ENCODE measurements around the gene ALDH7A1.
A peak's percentile ranks its signal among the peaks of the same experiment; 100 is the strongest.
"Not testable (repeated sequence)": the region's sequence is repeated elsewhere in the genome, so short reads cannot be mapped to it uniquely, and the experiment has no call there.

The ALDH7A1 gene

GRCh38 chr5:126519637-126520592, 75.1 kb downstream of the ALDH7A1 start:
- Histone ChIP-seq H3K36me3 (ENCODE audit: control insufficient read depth, insufficient read depth, low read length) (no peaks in the 10 kb centered on the region), H3K4me1 (ENCODE audit: control insufficient read depth, insufficient read depth, low read length, poor library complexity, severe bottlenecking) (peaks cover 2% of the 10 kb centered on the region), H3K9me3 (ENCODE audit: control insufficient read depth, low read length) (no peaks in the 10 kb centered on the region), H3K27ac (ENCODE audit: low read depth, low read length, severe bottlenecking) (peak overlapping the region; percentile 68), H3K4me3 (ENCODE audit: extremely low read depth, insufficient read depth, low read length, poor library complexity, severe bottlenecking) (no peak overlapping the region)
- WGBS, 2 experiments (ENCODE audit: insufficient coverage in 2 of 2) = 63 to 66% methylated on average over 3 of the region's 6 CpGs

- H3K4me3 ChIP-seq (ENCODE audit: extremely low read depth, insufficient read depth, low read length, poor library complexity, severe bottlenecking); H3K9me3 ChIP-seq (ENCODE audit: control insufficient read depth, low read length); H3K27ac ChIP-seq (ENCODE audit: low read depth, low read length, severe bottlenecking); H3K4me1 ChIP-seq (ENCODE audit: control insufficient read depth, insufficient read depth, low read length, poor library complexity, severe bottlenecking); H3K36me3 ChIP-seq (ENCODE audit: control insufficient read depth, insufficient read depth, low read length): not testable (repeated sequence)
- 96 to 100% methylated on average over 2 to 4 of the region's 4 CpGs for WGBS, 2 experiments (ENCODE audit: insufficient coverage in 2 of 2)
Observed at GRCh38 chr5:126519223-126519622, 75.8 kb downstream of the ALDH7A1 start.

GRCh38 chr5:126516852-126517251, 78.2 kb downstream of the ALDH7A1 start:
- Histone ChIP-seq H3K9me3 (ENCODE audit: control insufficient read depth, low read length) (no peaks in the 10 kb centered on the region), H3K4me1 (ENCODE audit: control insufficient read depth, insufficient read depth, low read length, poor library complexity, severe bottlenecking) (peaks cover 2% of the 10 kb centered on the region), H3K4me3 (ENCODE audit: extremely low read depth, insufficient read depth, low read length, poor library complexity, severe bottlenecking) (no peak overlapping the region), H3K36me3 (ENCODE audit: control insufficient read depth, insufficient read depth, low read length) (no peaks in the 10 kb centered on the region), H3K27ac (ENCODE audit: low read depth, low read length, severe bottlenecking) (no peak overlapping the region)

- WGBS, 2 experiments (ENCODE audit: insufficient coverage in 2 of 2) = no CpG with 5 or more reads among the region's 1 CpG
- Histone ChIP-seq H3K4me1 (ENCODE audit: control insufficient read depth, insufficient read depth, low read length, poor library complexity, severe bottlenecking) (peaks cover 2% of the 10 kb centered on the region), H3K36me3 (ENCODE audit: control insufficient read depth, insufficient read depth, low read length) (no peaks in the 10 kb centered on the region), H3K9me3 (ENCODE audit: control insufficient read depth, low read length) (no peaks in the 10 kb centered on the region), H3K27ac (ENCODE audit: low read depth, low read length, severe bottlenecking) (no peak overlapping the region), H3K4me3 (ENCODE audit: extremely low read depth, insufficient read depth, low read length, poor library complexity, severe bottlenecking) (no peak overlapping the region)
Observed at GRCh38 chr5:126516133-126516532, 78.9 kb downstream of the ALDH7A1 start.

GRCh38 chr5:126515337-126515736, 79.7 kb downstream of the ALDH7A1 start:
- Histone ChIP-seq H3K9me3 (ENCODE audit: control insufficient read depth, low read length) (no peaks in the 10 kb centered on the region), H3K4me3 (ENCODE audit: extremely low read depth, insufficient read depth, low read length, poor library complexity, severe bottlenecking) (no peak overlapping the region), H3K27ac (ENCODE audit: low read depth, low read length, severe bottlenecking) (no peak overlapping the region)

GRCh38 chr5:126514558-126515141, 80.4 kb downstream of the ALDH7A1 start:
- WGBS, 2 experiments (ENCODE audit: insufficient coverage in 2 of 2) = 86 to 93% methylated on average over 8 to 9 of the region's 9 CpGs
- Histone ChIP-seq H3K4me1 (ENCODE audit: control insufficient read depth, insufficient read depth, low read length, poor library complexity, severe bottlenecking) (no peaks in the 10 kb centered on the region), H3K36me3 (ENCODE audit: control insufficient read depth, insufficient read depth, low read length) (no peaks in the 10 kb centered on the region), H3K27ac (ENCODE audit: low read depth, low read length, severe bottlenecking) (no peak overlapping the region), H3K9me3 (ENCODE audit: control insufficient read depth, low read length) (no peaks in the 10 kb centered on the region), H3K4me3 (ENCODE audit: extremely low read depth, insufficient read depth, low read length, poor library complexity, severe bottlenecking) (no peak overlapping the region)

More at GRCh38 chr5:126515337-126515736, 79.7 kb downstream of the ALDH7A1 start:
- H3K36me3 ChIP-seq (ENCODE audit: control insufficient read depth, insufficient read depth, low read length) = no peaks in the 10 kb centered on the region
- peaks cover 2% of the 10 kb centered on the region for H3K4me1 ChIP-seq (ENCODE audit: control insufficient read depth, insufficient read depth, low read length, poor library complexity, severe bottlenecking)

- Histone ChIP-seq H3K36me3 (ENCODE audit: control insufficient read depth, insufficient read depth, low read length) (no peaks in the 10 kb centered on the region), H3K27ac (ENCODE audit: low read depth, low read length, severe bottlenecking) (no peak overlapping the region), H3K4me1 (ENCODE audit: control insufficient read depth, insufficient read depth, low read length, poor library complexity, severe bottlenecking) (no peaks in the 10 kb centered on the region), H3K4me3 (ENCODE audit: extremely low read depth, insufficient read depth, low read length, poor library complexity, severe bottlenecking) (no peak overlapping the region), H3K9me3 (ENCODE audit: control insufficient read depth, low read length) (no peaks in the 10 kb centered on the region)
- WGBS, 2 experiments (ENCODE audit: insufficient coverage in 2 of 2) = 83 to 90% methylated on average over 3 of the region's 4 CpGs
Observed at GRCh38 chr5:126514131-126514557, 80.9 kb downstream of the ALDH7A1 start.

GRCh38 chr5:126513703-126514102, 81.3 kb downstream of the ALDH7A1 start:
- H3K4me3 ChIP-seq (ENCODE audit: extremely low read depth, insufficient read depth, low read length, poor library complexity, severe bottlenecking) = no peak overlapping the region
- H3K4me1 ChIP-seq (ENCODE audit: control insufficient read depth, insufficient read depth, low read length, poor library complexity, severe bottlenecking) = no peaks in the 10 kb centered on the region
- H3K36me3 ChIP-seq (ENCODE audit: control insufficient read depth, insufficient read depth, low read length) = no peaks in the 10 kb centered on the region
- 89 to 96% methylated on average over 2 to 4 of the region's 4 CpGs for WGBS, 2 experiments (ENCODE audit: insufficient coverage in 2 of 2)
- no peaks in the 10 kb centered on the region for H3K9me3 ChIP-seq (ENCODE audit: control insufficient read depth, low read length)
- H3K27ac ChIP-seq (ENCODE audit: low read depth, low read length, severe bottlenecking) = no peak overlapping the region

- H3K9me3 ChIP-seq (ENCODE audit: control insufficient read depth, low read length) = no peaks in the 10 kb centered on the region
- 91 to 100% methylated on average over 1 to 2 of the region's 2 CpGs for WGBS, 2 experiments (ENCODE audit: insufficient coverage in 2 of 2)
- H3K27ac ChIP-seq (ENCODE audit: low read depth, low read length, severe bottlenecking) = no peak overlapping the region
- H3K36me3 ChIP-seq (ENCODE audit: control insufficient read depth, insufficient read depth, low read length) = no peaks in the 10 kb centered on the region
- H3K4me1 ChIP-seq (ENCODE audit: control insufficient read depth, insufficient read depth, low read length, poor library complexity, severe bottlenecking) = no peaks in the 10 kb centered on the region
- no peak overlapping the region for H3K4me3 ChIP-seq (ENCODE audit: extremely low read depth, insufficient read depth, low read length, poor library complexity, severe bottlenecking)
Observed at GRCh38 chr5:126513302-126513701, 81.7 kb downstream of the ALDH7A1 start.

GRCh38 chr5:126512451-126512850, 82.6 kb downstream of the ALDH7A1 start:
- H3K9me3 ChIP-seq (ENCODE audit: control insufficient read depth, low read length) = no peaks in the 10 kb centered on the region
- H3K4me1 ChIP-seq (ENCODE audit: control insufficient read depth, insufficient read depth, low read length, poor library complexity, severe bottlenecking) = no peaks in the 10 kb centered on the region
- H3K36me3 ChIP-seq (ENCODE audit: control insufficient read depth, insufficient read depth, low read length) = no peaks in the 10 kb centered on the region
- H3K27ac ChIP-seq (ENCODE audit: low read depth, low read length, severe bottlenecking) = no peak overlapping the region
- H3K4me3 ChIP-seq (ENCODE audit: extremely low read depth, insufficient read depth, low read length, poor library complexity, severe bottlenecking) = no peak overlapping the region
- 93 to 94% methylated on average over 3 of the region's 3 CpGs for WGBS, 2 experiments (ENCODE audit: insufficient coverage in 2 of 2)

GRCh38 chr5:126511961-126512360, 83.1 kb downstream of the ALDH7A1 start:
- WGBS, 2 experiments (ENCODE audit: insufficient coverage in 2 of 2) = no CpG with 5 or more reads among the region's 1 CpG
- no peak overlapping the region for H3K27ac ChIP-seq (ENCODE audit: low read depth, low read length, severe bottlenecking)
- no peaks in the 10 kb centered on the region for H3K4me1 ChIP-seq (ENCODE audit: control insufficient read depth, insufficient read depth, low read length, poor library complexity, severe bottlenecking)
- H3K9me3 ChIP-seq (ENCODE audit: control insufficient read depth, low read length) = no peaks in the 10 kb centered on the region
- H3K4me3 ChIP-seq (ENCODE audit: extremely low read depth, insufficient read depth, low read length, poor library complexity, severe bottlenecking) = no peak overlapping the region
- H3K36me3 ChIP-seq (ENCODE audit: control insufficient read depth, insufficient read depth, low read length) = no peaks in the 10 kb centered on the region
